Panc1 (cell line): Measurements from ENCODE around the gene KRT73. TPM values are rescaled to one million over a fixed set of nuclear protein-coding genes. Genes with fewer than 3 reads are reported as not detected.

Source experiments
- ATAC-seq: fragments of 200-7000 bp; cut with Tn5 transposase; 2 replicates; pipeline ENCODE4 v1.9.1; 2020; ENCODE audit warnings: mild to moderate bottlenecking, moderate library complexity
- Bru-seq: library from RNA; stranded (reverse); fragments of 400-500 nt; gene quantifications from one replicate; lab custom pipeline; 2021; lab: Mats Ljungman, UMichigan
- BruChase-seq, 2 experiments: library from RNA; stranded (reverse); fragments of 400-500 nt; gene quantifications; one replicate each; lab custom pipeline; 2021; lab: Mats Ljungman, UMichigan
- BruUV-seq: library from RNA; stranded (reverse); fragments of 400-500 nt; replicated peaks from 2 replicates; lab custom pipeline; 2021; lab: Mats Ljungman, UMichigan
- CTCF ChIA-PET: fragments of 300-600 bp; sonication (Branson Sonifier 250); formaldehyde crosslinking; loops from one replicate; lab custom pipeline; 2022; ENCODE audit warnings: antibody characterized with exemption; lab: Charles Lee
- POLR2A ChIA-PET: fragments of 300-600 bp; sonication (Branson Sonifier 250); formaldehyde crosslinking; loops from one replicate; lab custom pipeline; 2022; ENCODE audit warnings: antibody characterized with exemption; lab: Charles Lee
- DNase-seq: peaks from one replicate; pipeline ENCODE4 v3.0.0-alpha.2; 2010; ENCODE audit warnings: low read depth, low spot score
- H3K27ac ChIP-seq: 2 replicates; pipeline ENCODE4 v1.5.1; 2011; ENCODE audit warnings: mild to moderate bottlenecking, low read length, inconsistent platforms
- H3K27me3 ChIP-seq: fragments of 200-500 bp; sonication (Bioruptor generic); 2 replicates; pipeline ENCODE4 v1.6.0; 2014; ENCODE audit warnings: low read length, inconsistent platforms; ENCODE audit not compliant: control insufficient read depth, insufficient read depth
- H3K36me3 ChIP-seq: fragments of 200-500 bp; sonication (Bioruptor generic); 2 replicates; pipeline ENCODE4 v1.5.1; 2014; ENCODE audit warnings: inconsistent platforms, mild to moderate bottlenecking, low read length, moderate library complexity; ENCODE audit not compliant: control insufficient read depth, insufficient read depth
- H3K4me1 ChIP-seq: 2 replicates; pipeline ENCODE4 v1.5.1; 2011; ENCODE audit warnings: inconsistent platforms, mild to moderate bottlenecking, low read length, moderate library complexity; ENCODE audit not compliant: control insufficient read depth, insufficient read depth
- H3K4me3 ChIP-seq, 2 experiments: 2 replicates each; pipeline ENCODE4 v1.5.1; 2011 to 2012; ENCODE audit warnings: low read depth in 2 of 2, low read length in 2 of 2, mild to moderate bottlenecking in 2 of 2, inconsistent platforms in 1 of 2, moderate library complexity in 1 of 2
- H3K9me3 ChIP-seq: fragments of 200-500 bp; sonication (Bioruptor generic); 2 replicates; pipeline ENCODE4 v1.5.1; 2014; ENCODE audit warnings: low read depth, mild to moderate bottlenecking, inconsistent platforms, low read length, moderate library complexity; ENCODE audit not compliant: control insufficient read depth, insufficient read depth
- POLR2AphosphoS5 ChIP-seq: IDR thresholded peaks from 2 replicates; pipeline ENCODE4 v1.6.1; 2012; ENCODE audit warnings: mild to moderate bottlenecking, low read depth, low read length, moderate library complexity
- SIN3A ChIP-seq: IDR thresholded peaks from 2 replicates; pipeline ENCODE4 v1.6.1; 2012; ENCODE audit warnings: low read depth, mild to moderate bottlenecking, low read length, moderate library complexity, borderline replicate concordance; ENCODE audit not compliant: insufficient read depth
- TCF7L2 ChIP-seq: IDR thresholded peaks from 2 replicates; pipeline ENCODE4 v1.6.1; 2011; ENCODE audit warnings: mild to moderate bottlenecking, low read depth, low read length, inconsistent platforms
- in situ Hi-C: cut with HindIII; loops from 2 replicates; pipeline ENCODE4 v1.10.0; 2016; ENCODE audit warnings: low sequenced_read_pairs, low pct_unique_long_range_greater_than_20kb
- intact Hi-C: fragments of 100-400 bp; cut with micrococcal nuclease; formaldehyde crosslinking; loops from one replicate; pipeline ENCODE4 v1.10.0; 2022; ENCODE audit not compliant: unreplicated experiment
- long read RNA-seq: library from polyadenylated mRNA; unstranded; transcript quantifications from one replicate; pipeline ENCODE4 v2.0.0, GENCODE V29; 2021; ENCODE audit not compliant: unreplicated experiment
- polyA plus RNA-seq: library from polyadenylated mRNA; unstranded; fragments of >200 nt; gene quantifications from one replicate; pipeline ENCODE4 v1.2.1, GENCODE V29; 2012; ENCODE audit warnings: missing spikeins; ENCODE audit not compliant: insufficient read length
- total RNA-seq: library from RNA; stranded (reverse); gene quantifications from one replicate; pipeline ENCODE4 v1.2.1, GENCODE V29; 2021; ENCODE audit not compliant: unreplicated experiment
- TF ChIP-seq, protein P1 (sequence below): fragments of 450-650 bp; IDR thresholded peaks from 2 replicates; pipeline ENCODE4 v1.5.1; 2017; ENCODE audit warnings: mild to moderate bottlenecking
- TF ChIP-seq, protein P2 (sequence below), 2 experiments: IDR thresholded peaks; 2 replicates each; pipeline ENCODE4 v1.6.1; 2011 to 2012; ENCODE audit warnings: low read depth in 2 of 2, control low read depth in 1 of 2, low read length in 1 of 2, mild to moderate bottlenecking in 1 of 2, moderate library complexity in 1 of 2; ENCODE audit not compliant: insufficient read depth in 1 of 2

Gene KRT73
- total RNA-seq (not detected), Bru-seq, nascent RNA (percentile 7 among the genes with signal in this experiment), BruChase-seq, experiment 1, labeled RNA remaining after a 2-hour chase (percentile 7 among the genes with signal in this experiment), BruChase-seq, experiment 2, labeled RNA remaining after a 6-hour chase (percentile 12 among the genes with signal in this experiment)
- not detected for polyA plus RNA-seq
- long read RNA-seq, result 0 reads

DNA sequence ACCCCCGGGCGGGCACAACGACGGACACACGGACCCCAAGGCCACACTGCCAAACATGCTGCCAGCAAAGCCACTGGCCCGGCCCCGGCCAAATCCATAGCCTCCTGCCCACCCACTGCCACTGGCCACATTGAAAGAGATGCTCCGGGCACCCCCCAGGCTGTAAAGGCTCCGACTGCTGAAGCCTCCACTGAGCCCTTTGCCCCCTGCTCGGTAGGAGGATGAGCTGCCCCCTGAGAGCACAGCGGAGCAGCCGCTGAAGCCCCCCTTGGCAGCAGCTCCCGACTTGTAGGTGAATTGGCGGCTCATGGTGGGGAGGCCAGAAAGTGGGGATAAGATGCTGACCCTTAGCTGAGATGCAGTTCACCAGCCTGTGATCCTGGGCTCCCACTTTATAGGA is at the start of gene KRT73:
Gene KRT73, minus strand, starts transcription at position 344 of the 400 bp plus-strand sequence. Its CDS starts 35 bp downstream, at position 309.
- in situ Hi-C loops, result no loop called here

DNA sequence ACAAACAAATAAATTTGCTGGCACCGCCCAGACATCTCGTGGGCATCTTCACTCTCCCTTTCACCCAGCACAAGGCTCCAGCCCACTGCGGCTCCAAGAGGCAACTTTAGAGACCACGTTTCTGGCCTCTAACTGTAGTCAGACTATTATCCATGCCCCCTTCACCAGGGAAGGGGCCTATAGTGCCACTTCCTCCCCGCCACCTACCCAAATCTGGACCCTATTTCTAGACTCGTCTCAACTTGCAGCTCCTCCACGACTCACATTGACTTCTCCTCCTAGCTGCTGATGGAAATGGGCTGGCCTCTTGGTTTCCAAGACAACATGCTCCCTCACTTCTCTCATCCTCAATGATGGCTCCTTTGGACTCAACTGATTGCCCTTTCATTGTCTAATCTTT is 49.6 kb upstream of the KRT73 start:
- ATAC-seq (no peak), DNase-seq (no peak)
- ChIA-PET POLR2A (no interaction called here), CTCF (no interaction called here)
- intact Hi-C loops (no loop called here), in situ Hi-C loops (no loop called here)
- Histone ChIP-seq H3K27ac (no peak overlapping the region), H3K36me3 (no peaks in the 10 kb centered on the region; the same call in 1 of the 2 replicates), H3K9me3 (no peaks in the 10 kb centered on the region), H3K4me1 (no peaks in the 10 kb centered on the region), H3K4me3 (no peak overlapping the region), H3K27me3 (peaks cover 31% of the 10 kb centered on the region)
- TF ChIP-seq, protein P1, sequence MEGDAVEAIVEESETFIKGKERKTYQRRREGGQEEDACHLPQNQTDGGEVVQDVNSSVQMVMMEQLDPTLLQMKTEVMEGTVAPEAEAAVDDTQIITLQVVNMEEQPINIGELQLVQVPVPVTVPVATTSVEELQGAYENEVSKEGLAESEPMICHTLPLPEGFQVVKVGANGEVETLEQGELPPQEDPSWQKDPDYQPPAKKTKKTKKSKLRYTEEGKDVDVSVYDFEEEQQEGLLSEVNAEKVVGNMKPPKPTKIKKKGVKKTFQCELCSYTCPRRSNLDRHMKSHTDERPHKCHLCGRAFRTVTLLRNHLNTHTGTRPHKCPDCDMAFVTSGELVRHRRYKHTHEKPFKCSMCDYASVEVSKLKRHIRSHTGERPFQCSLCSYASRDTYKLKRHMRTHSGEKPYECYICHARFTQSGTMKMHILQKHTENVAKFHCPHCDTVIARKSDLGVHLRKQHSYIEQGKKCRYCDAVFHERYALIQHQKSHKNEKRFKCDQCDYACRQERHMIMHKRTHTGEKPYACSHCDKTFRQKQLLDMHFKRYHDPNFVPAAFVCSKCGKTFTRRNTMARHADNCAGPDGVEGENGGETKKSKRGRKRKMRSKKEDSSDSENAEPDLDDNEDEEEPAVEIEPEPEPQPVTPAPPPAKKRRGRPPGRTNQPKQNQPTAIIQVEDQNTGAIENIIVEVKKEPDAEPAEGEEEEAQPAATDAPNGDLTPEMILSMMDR, result no peak
- TF ChIP-seq, protein P2, sequence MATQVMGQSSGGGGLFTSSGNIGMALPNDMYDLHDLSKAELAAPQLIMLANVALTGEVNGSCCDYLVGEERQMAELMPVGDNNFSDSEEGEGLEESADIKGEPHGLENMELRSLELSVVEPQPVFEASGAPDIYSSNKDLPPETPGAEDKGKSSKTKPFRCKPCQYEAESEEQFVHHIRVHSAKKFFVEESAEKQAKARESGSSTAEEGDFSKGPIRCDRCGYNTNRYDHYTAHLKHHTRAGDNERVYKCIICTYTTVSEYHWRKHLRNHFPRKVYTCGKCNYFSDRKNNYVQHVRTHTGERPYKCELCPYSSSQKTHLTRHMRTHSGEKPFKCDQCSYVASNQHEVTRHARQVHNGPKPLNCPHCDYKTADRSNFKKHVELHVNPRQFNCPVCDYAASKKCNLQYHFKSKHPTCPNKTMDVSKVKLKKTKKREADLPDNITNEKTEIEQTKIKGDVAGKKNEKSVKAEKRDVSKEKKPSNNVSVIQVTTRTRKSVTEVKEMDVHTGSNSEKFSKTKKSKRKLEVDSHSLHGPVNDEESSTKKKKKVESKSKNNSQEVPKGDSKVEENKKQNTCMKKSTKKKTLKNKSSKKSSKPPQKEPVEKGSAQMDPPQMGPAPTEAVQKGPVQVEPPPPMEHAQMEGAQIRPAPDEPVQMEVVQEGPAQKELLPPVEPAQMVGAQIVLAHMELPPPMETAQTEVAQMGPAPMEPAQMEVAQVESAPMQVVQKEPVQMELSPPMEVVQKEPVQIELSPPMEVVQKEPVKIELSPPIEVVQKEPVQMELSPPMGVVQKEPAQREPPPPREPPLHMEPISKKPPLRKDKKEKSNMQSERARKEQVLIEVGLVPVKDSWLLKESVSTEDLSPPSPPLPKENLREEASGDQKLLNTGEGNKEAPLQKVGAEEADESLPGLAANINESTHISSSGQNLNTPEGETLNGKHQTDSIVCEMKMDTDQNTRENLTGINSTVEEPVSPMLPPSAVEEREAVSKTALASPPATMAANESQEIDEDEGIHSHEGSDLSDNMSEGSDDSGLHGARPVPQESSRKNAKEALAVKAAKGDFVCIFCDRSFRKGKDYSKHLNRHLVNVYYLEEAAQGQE (IDR thresholded peaks at IDR 0.05; ENCODE audit: insufficient read depth in 1 of 2, low read depth in 2 of 2, low read length in 1 of 2), result no peak
- BruUV-seq, result no TSS peak

More for the DNA sequence above, at the start of gene KRT73:
- ATAC-seq (no peak), DNase-seq (no peak)
- no TSS peak for BruUV-seq
- Histone ChIP-seq H3K36me3 (no peaks in the 10 kb centered on the region), H3K4me1 (no peaks in the 10 kb centered on the region), H3K4me3 (no peak within 1 kb of the TSS), H3K9me3 (no peaks in the 10 kb centered on the region), H3K27ac (no peak within 1 kb of the TSS), H3K27me3 (peaks cover 5% of the 10 kb centered on the region)
- POLR2A ChIA-PET, result no interaction called here
- intact Hi-C loops, result no loop called here
- TF ChIP-seq, protein P1, result no peak
- CTCF ChIA-PET, result no interaction called here

DNA sequence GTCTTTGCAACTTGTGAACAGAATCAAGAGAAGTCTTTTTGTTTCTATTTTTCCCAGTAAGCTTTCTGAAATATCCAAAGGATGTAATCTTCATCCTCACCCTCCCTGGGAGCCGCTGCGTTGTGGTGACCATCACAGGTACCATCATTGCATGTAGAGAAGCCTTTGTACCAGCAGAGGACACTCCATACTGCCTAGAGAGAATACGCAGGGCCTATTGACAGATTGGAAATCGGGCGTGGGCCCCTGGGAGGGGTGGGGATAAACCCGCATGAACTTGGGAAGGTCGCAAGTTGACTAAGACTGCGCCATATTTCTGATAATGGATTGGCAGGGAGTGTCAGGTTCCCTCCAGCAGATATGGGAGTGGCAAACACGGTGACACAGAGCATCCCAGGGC is 49.1 kb upstream of the KRT73 start:
- H3K36me3 ChIP-seq, result no peaks in the 10 kb centered on the region; the same call in 1 of the 2 replicates
- no peak overlapping the region for H3K27ac ChIP-seq
- in situ Hi-C loops (no loop called here), intact Hi-C loops (no loop called here)
- H3K9me3 ChIP-seq, result no peaks in the 10 kb centered on the region
- DNase-seq (no peak), ATAC-seq (no peak)
- TF ChIP-seq POLR2AphosphoS5, result no peak
- no peak for TF ChIP-seq TCF7L2
- TF ChIP-seq, protein P1, result peak; percentile 48
- no peak for TF ChIP-seq SIN3A
- TF ChIP-seq, protein P2 (IDR thresholded peaks at IDR 0.05; ENCODE audit: insufficient read depth in 1 of 2, low read depth in 2 of 2, low read length in 1 of 2), result no peak
- BruUV-seq, result no TSS peak
- no peak overlapping the region for H3K4me3 ChIP-seq
- H3K4me1 ChIP-seq, result no peaks in the 10 kb centered on the region
- ChIA-PET CTCF (no interaction called here), POLR2A (no interaction called here)
- H3K27me3 ChIP-seq, result peaks cover 27% of the 10 kb centered on the region
